Inflammatory macrophage treated with lipopolysaccharide for 1 hour (primary cell): Measurements from ENCODE around the gene DHRS4L2.
"Not testable (repeated sequence)": the region's sequence is repeated elsewhere in the genome, so short reads cannot be mapped to it uniquely, and the experiment has no call there.

ENCODE experiments used
- DNase-seq, 2 donors: peaks; one replicate each; pipeline ENCODE4 v3.0.0-alpha.2; 2020 to 2022

The DHRS4L2 gene

GRCh38 chr14:23974041-23974440 lies 14.7 kb upstream of the DHRS4L2 start:
- DNase-seq, result not testable (repeated sequence)

GRCh38 chr14:23977208-23977607 lies 11.5 kb upstream of the DHRS4L2 start:
- not testable (repeated sequence) for DNase-seq

GRCh38 chr14:23981951-23982813 lies 6.5 kb upstream of the DHRS4L2 start:
- not testable (repeated sequence) for DNase-seq

DNA sequence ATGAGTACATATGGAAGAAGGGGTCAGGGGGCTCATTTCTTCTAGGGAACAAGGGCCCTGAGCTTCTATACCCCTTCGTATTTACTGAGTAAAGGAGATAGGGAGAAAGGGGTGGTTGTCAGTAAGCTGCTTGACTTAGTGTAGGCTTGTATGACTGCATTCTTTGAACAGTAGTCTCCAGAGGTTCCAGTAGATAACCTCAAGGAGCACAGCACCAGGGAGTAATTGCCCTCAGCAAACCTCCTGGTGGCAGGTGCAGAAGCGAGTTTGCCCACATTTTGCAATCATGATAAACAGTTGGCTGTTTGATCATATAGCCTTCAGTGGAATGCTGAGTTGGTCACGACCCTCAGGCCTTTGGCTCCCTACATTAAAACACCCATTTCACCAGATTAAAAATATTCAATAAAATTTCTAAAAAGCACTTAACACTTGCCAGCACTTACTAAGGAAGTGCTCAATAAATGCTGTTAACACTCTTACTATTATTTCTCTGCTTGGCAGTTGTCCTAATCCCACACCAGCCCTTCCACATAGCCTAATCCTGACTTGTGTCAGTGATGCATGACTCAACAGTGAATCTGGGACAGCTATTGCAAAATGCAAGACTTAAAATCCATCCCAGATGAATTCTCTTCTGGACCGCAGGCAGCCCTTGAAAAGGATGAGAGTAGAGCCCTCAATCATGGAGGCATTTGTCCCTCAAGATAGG lies 3.7 kb upstream of the DHRS4L2 start:
- no peak for DNase-seq

DNA sequence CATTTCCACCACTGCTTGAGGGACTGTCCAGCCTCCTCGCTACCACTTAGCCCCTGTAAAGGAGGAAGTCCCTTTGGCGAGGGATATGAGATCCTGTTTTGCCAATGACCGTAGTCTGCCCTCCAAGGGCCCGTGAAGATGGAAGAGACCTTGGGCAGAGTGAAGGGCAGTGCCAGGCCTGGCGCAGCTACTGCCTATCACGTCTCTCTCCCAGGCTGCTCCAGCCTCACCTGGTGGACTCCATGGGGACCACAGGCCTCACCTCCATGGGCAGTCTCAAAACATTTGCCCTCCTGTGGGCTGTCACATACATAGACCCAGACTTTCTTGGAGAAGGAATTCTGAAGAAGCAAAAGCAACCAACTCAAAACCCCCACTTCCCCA lies 514 bp upstream of the DHRS4L2 start:
- peak in 1 of 2 donors; percentile 39 for DNase-seq

DNA sequence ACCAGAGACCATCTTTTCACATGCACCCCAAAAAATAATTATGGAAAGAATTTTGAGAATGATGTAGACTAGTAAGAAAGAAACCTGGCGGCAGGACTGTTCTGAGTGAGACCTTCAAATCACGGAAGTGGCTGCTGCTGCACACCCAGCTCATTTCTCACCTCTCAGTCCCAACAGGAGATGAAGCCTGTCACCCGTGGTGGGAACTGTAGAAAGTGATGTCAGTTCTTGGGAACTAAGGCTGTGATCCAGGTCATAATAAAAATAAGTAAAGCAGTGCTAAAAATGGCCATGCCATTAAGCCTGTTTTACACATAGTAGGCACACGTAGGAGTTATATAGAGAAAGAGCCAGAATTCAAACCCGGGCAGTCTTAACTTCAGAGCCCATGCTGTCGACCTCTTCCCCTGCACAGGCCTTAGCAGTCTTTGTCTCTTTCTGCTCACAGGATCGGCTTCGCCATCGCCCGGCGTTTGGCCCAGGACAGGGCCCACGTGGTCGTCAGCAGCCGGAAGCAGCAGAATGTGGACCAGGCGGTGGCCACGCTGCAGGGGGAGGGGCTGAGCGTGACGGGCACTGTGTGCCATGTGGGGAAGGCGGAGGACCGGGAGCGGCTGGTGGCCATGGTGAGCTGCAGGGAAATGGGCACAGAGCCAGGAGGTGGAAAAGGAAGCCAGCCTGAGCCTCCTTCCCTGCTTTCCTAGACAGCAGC lies 1.2 kb downstream of the DHRS4L2 start:
- not testable (repeated sequence) for DNase-seq

- DNase-seq, result peak; percentile 82 to 92
Measured at GRCh38 chr14:23990961-23991360, 2.2 kb downstream of the DHRS4L2 start.

GRCh38 chr14:23993042-23993441 lies 4.3 kb downstream of the DHRS4L2 start:
- not testable (repeated sequence) for DNase-seq

GRCh38 chr14:23996009-23996408 lies 7.3 kb downstream of the DHRS4L2 start:
- not testable (repeated sequence) for DNase-seq

- DNase-seq, result not testable (repeated sequence)
Measured at GRCh38 chr14:23996825-23997224, 8.1 kb downstream of the DHRS4L2 start.

DNA sequence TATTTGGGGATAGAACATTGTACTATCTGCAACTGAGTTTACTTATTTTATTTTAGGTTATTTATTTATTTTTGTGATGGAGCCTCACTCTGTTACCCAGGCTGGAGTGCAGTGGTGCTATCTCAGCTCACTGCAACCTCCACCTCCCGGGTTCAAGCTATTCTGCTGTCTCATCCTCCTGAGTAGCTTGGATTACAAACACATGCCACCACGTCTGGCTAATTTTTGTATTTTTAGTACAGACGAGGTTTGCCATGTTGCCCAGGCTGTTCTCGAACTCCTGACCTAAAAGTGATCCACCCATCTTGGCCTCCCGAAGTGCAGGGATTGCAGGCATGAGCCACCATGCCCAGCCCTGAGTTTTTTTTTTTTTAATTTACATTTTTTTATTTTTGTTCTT lies 10.9 kb downstream of the DHRS4L2 start:
- not testable (repeated sequence) for DNase-seq

DNA sequence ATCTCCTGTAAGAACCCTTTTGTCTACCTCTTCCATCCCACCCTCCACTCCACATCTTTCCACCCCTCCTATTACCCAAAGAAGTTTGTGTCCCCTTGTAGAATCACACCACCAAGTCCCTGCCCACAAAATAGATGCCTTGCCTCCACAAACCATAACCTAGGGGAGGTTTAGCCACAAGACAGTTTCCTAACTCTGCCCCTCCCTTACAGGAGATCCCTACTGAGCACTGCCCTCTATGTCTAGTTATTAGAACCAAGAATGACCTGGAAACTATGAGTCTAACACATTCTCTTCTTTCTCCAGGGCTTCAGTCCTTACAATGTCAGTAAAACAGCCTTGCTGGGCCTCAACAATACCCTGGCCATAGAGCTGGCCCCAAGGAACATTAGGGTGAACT lies 12.3 kb downstream of the DHRS4L2 start:
- DNase-seq, result not testable (repeated sequence)

GRCh38 chr14:24001679-24002078 lies 12.9 kb downstream of the DHRS4L2 start:
- DNase-seq, result peak in 1 of 2 donors; percentile 45

GRCh38 chr14:24006471-24006816 lies 17.7 kb downstream of the DHRS4L2 start:
- DNase-seq, result not testable (repeated sequence)

GRCh38 chr14:24006817-24007652 lies 18.3 kb downstream of the DHRS4L2 start:
- not testable (repeated sequence) for DNase-seq

GRCh38 chr14:24011051-24011450 lies 22.3 kb downstream of the DHRS4L2 start:
- no peak for DNase-seq

- DNase-seq, result not testable (repeated sequence)
Measured at GRCh38 chr14:24012726-24013273, 24.1 kb downstream of the DHRS4L2 start.

DNA sequence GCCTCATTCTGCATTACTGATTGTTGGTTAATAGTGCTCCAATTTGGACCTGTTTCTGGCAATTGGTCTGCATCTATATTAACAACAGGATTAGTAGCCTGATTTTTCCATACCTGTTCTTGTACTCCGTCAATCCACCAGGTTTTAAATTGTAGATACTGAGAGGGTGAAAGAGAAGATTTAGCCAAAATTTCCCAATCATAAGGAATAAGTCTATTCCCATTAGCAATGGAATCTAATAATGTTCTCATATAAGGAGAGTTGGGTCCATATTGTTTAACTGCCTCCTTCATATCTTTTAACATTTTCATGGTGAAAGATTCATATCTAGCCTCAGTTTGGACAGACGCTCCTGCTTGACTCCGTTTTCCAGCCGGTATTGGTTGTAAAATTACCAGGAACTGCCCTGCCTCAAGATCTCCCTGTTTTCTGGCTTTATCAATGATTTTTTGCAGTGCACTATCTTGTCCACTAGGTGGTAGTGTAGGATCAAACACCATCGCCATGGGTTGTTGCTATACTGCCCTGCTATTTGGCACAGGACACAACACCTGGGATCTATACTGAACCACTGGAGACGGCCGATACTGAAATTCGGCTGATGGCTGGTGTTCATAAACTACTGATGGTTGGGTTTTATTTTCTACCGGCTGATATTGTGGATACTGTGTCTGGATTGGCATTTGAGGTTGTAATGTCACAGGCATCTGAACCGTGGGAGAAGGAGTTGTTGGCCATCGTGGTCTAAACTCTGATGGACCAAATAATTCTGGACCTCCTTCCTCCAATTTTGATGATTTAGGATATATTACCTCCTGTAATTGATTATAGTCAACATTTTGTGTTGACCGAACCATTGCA lies 25.2 kb downstream of the DHRS4L2 start:
- DNase-seq, result peak; percentile 67 to 93

DNA sequence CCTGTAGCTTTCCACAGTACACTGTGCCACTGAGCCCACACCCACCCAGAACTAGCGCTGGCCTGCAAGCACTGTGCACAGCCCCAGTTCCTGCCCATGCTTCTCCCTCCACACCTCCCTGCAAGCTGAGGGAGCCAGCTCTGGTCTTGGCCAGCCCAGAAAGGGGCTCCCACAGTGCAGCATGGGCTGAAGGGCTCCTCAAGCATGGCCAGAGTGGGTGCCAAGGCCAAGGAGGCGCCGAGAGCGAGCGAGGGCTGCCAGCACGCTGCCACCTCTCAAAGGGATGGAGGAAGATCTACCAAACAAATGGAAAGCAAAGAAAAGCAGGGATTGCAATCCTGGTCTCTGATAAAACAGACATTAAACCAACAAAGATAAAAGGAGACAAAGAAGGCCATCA lies 27.0 kb downstream of the DHRS4L2 start:
- DNase-seq, result not testable (repeated sequence)

DNA sequence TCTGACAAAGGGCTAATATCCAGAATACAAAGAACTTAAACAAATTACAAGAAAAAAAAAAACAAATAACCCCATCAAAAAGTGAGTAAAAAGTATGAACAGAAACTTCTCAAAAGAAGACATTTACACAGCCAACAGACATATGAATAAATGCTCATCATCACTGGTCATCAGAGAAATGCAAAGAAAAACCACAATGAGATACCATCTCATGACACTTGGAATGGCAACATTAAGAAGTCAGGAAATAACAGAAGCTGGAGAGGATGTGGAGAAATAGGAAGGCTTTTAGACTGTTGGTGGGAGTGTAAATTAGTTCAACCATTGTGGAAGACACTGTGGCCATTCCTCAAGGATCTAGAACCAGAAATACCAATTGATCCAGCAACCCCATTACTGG lies 30.2 kb downstream of the DHRS4L2 start:
- DNase-seq, result peak; percentile 44 to 76

GRCh38 chr14:24019944-24020343 lies 31.2 kb downstream of the DHRS4L2 start:
- peak in 1 of 2 donors; percentile 21 for DNase-seq
